K562 (cell line): ENCODE data around the gene LARP7. TPM values are rescaled to one million over a fixed set of nuclear protein-coding genes. Genes with fewer than 3 reads are reported as not detected.

Source experiments
- C11orf30 ChIP-seq: fragments of 450-650 bp; IDR thresholded peaks from 2 replicates; pipeline ENCODE4 v1.6.1; 2016; ENCODE audit warnings: low read depth, mild to moderate bottlenecking
- CEBPZ ChIP-seq: fragments of 150-350 bp; IDR thresholded peaks from 2 replicates; pipeline ENCODE4 v1.6.1; 2014; ENCODE audit warnings: low read depth, mild to moderate bottlenecking, low read length, borderline replicate concordance
- DMBX1 ChIP-seq: fragments of 250-450 bp; sonication (Bioruptor Pico); IDR thresholded peaks from 2 replicates; pipeline ENCODE4 v1.8.0; 2022; ENCODE audit warnings: inconsistent platforms, mild to moderate bottlenecking, moderate library complexity, borderline replicate concordance
- ETV5 ChIP-seq: sonication (generic); formaldehyde crosslinking; IDR thresholded peaks from 2 replicates; pipeline ENCODE4 v1.4.0; 2020; ENCODE audit warnings: low read depth, mild to moderate bottlenecking, missing genetic modification reagents
- FOS ChIP-seq: IDR thresholded peaks from 3 replicates; pipeline ENCODE4 v1.6.1; 2011; ENCODE audit not compliant: insufficient read length; ENCODE audit errors: extremely low read depth
- GATAD2B ChIP-seq: fragments of 450-650 bp; IDR thresholded peaks from 2 replicates; pipeline ENCODE4 v1.6.1; 2017; ENCODE audit warnings: mild to moderate bottlenecking, borderline replicate concordance
- HNRNPH1 ChIP-seq: fragments of 200-400 bp; formaldehyde crosslinking; optimal IDR thresholded peaks from 2 replicates; pipeline ENCODE3; 2017; ENCODE audit warnings: low read depth, mild to moderate bottlenecking, low read length, moderate library complexity
- IRF9 ChIP-seq: fragments of 450-650 bp; IDR thresholded peaks from 2 replicates; pipeline ENCODE4 v1.6.1; 2016; ENCODE audit warnings: missing biosample characterization, missing genetic modification characterization
- LARP7 ChIP-seq: fragments of 450-650 bp; IDR thresholded peaks from 2 replicates; pipeline ENCODE4 v1.6.1; 2016
- MAFK ChIP-seq: IDR thresholded peaks from 2 replicates; pipeline ENCODE4 v1.6.1; 2011; ENCODE audit warnings: low read length, improper control_type of control experiment
- MCM7 ChIP-seq, 2 experiments: fragments of 450-650 bp; IDR thresholded peaks; 2 replicates each; pipeline ENCODE4 v1.6.1; 2016 to 2018
- NCOA6 ChIP-seq: fragments of 450-650 bp; IDR thresholded peaks from 2 replicates; pipeline ENCODE4 v1.6.1; 2017; ENCODE audit warnings: mild to moderate bottlenecking
- NELFE ChIP-seq: IDR thresholded peaks from 2 replicates; pipeline ENCODE4 v1.6.1; 2011; ENCODE audit warnings: mild to moderate bottlenecking; ENCODE audit not compliant: insufficient read depth, insufficient read length
- NKRF ChIP-seq: fragments of 450-650 bp; IDR thresholded peaks from 2 replicates; pipeline ENCODE4 v1.6.1; 2016; ENCODE audit warnings: borderline replicate concordance
- NR2C1 ChIP-seq, 2 experiments: fragments of 450-650 bp; IDR thresholded peaks; 2 replicates each; pipeline ENCODE4 v1.6.1; 2017; ENCODE audit warnings: mild to moderate bottlenecking in 2 of 2, antibody characterized with exemption in 1 of 2, inconsistent platforms in 1 of 2, missing compliant biosample characterization in 1 of 2, missing genetic modification characterization in 1 of 2
- POLR2A ChIP-seq: fragments of 450-650 bp; conservative IDR thresholded peaks from 2 replicates; pipeline ENCODE4 v1.6.1; 2016
- POLR2H ChIP-seq: IDR thresholded peaks from 2 replicates; pipeline ENCODE4 v1.6.1; 2016; ENCODE audit warnings: missing genetic modification characterization, low read depth, mild to moderate bottlenecking, control low read depth, missing compliant biosample characterization, moderate library complexity
- RBM34 ChIP-seq: fragments of 200-400 bp; formaldehyde crosslinking; IDR thresholded peaks from 2 replicates; pipeline ENCODE4 v1.6.1; 2018; ENCODE audit warnings: low read length, borderline replicate concordance; ENCODE audit not compliant: insufficient read depth
- RFX7 ChIP-seq: fragments of 250-450 bp; sonication (Bioruptor Pico); IDR thresholded peaks from 2 replicates; pipeline ENCODE4 v1.5.1; 2021; ENCODE audit warnings: mild to moderate bottlenecking
- RNF2 ChIP-seq: sonication (generic); IDR thresholded peaks from 2 replicates; pipeline ENCODE4 v1.6.1; 2016
- SMAD3 ChIP-seq: fragments of 450-650 bp; formaldehyde crosslinking; conservative IDR thresholded peaks from 2 replicates; pipeline ENCODE4 v1.4.0; 2020; ENCODE audit warnings: mild to moderate bottlenecking
- TAF1 ChIP-seq: IDR thresholded peaks from 2 replicates; pipeline ENCODE4 v1.6.1; 2011; ENCODE audit warnings: mild to moderate bottlenecking, low read length, moderate library complexity; ENCODE audit not compliant: insufficient read depth, control insufficient read depth, severe bottlenecking; ENCODE audit errors: extremely low read depth
- TRIM28 ChIP-seq: fragments of 450-650 bp; IDR thresholded peaks from 2 replicates; pipeline ENCODE4 v1.6.1; 2017
- ZNF589 ChIP-seq: fragments of 200-800 bp; sonication (Bioruptor generic); IDR thresholded peaks from 2 replicates; pipeline ENCODE4 v1.6.1; 2016; ENCODE audit warnings: low read depth, missing genetic modification characterization, missing compliant biosample characterization
- ZNF655 ChIP-seq: fragments of 250-450 bp; sonication (Bioruptor Pico); IDR thresholded peaks from 2 replicates; pipeline ENCODE4 v1.5.0; 2021
- polyA plus RNA-seq, 8 experiments: library from polyadenylated mRNA; depleted of rRNA in 4 of 8; stranded (reverse) in 5 of 8; unstranded in 3 of 8; fragments of >200 nt; fragmentation: Nextera tagmentation in 2 of 8; fragmentation: Illumina TruSeq in 1 of 8; extraction: Ambion mirVana in 2 of 8; extraction: Trizol in 1 of 8; gene quantifications; 2 replicates each; pipeline versions ENCODE4 v1.2.1 to v1.2.3, GENCODE V29; 2011 to 2014; ENCODE audit warnings: inconsistent platforms in 1 of 8, missing spikeins in 1 of 8
- total RNA-seq, 7 experiments: library from RNA; depleted of rRNA in 6 of 7; stranded (reverse); fragments of >200 nt in 6 of 7; fragmentation: Illumina TruSeq in 2 of 7; extraction: Trizol in 2 of 7; gene quantifications; 2 replicates each; pipeline versions ENCODE4 v1.2.1 to v1.2.3, GENCODE V29; 2011 to 2021; ENCODE audit warnings: low replicate concordance in 1 of 7

LARP7 gene
- total and polyA plus RNA-seq, 9 of the 15 experiments (the other 6 are each of a cell fraction or from before 2014, with no cell fraction given), result 30.1 to 76.9 (median 56.0) TPM

- TF ChIP-seq TRIM28 (no peak), NELFE (no peak), ZNF655 (no peak), SMAD3 (CRISPR knock-in tag) (no peak), NCOA6 (no peak), RNF2 (no peak), GATAD2B (no peak), DMBX1 (CRISPR knock-in tag) (no peak), IRF9 (tag) (no peak), MAFK (no peak), NR2C1 (IDR thresholded peaks at IDR 0.05) (no peak), NR2C1 (tag; IDR thresholded peaks at IDR 0.05) (no peak), RBM34 (no peak), C11orf30 (no peak), FOS (no peak), ZNF589 (CRISPR knock-in tag) (no peak), LARP7 (no peak), RFX7 (CRISPR knock-in tag) (no peak), CEBPZ (no peak), POLR2H (tag) (peak; percentile 25; the same call in 1 of the 2 replicates), NKRF (peak; percentile 51; the same call in 1 of the 2 replicates), HNRNPH1 (no peak), ETV5 (peak; percentile 6; the same call in 1 of the 2 replicates), POLR2A (peak; percentile 64), TAF1 (no peak), MCM7 (IDR thresholded peaks at IDR 0.05) (no peak)
Measured at GRCh38 chr4:112637552-112637866, 566 bp downstream of the LARP7 start (continued).
